Central memory CD4-positive, alpha-beta T cell (primary cell): ENCODE data around the gene NME3.

Source experiments
- DNase-seq: peaks from one replicate; pipeline ENCODE4 v3.0.0; 2022

The NME3 gene

DNA sequence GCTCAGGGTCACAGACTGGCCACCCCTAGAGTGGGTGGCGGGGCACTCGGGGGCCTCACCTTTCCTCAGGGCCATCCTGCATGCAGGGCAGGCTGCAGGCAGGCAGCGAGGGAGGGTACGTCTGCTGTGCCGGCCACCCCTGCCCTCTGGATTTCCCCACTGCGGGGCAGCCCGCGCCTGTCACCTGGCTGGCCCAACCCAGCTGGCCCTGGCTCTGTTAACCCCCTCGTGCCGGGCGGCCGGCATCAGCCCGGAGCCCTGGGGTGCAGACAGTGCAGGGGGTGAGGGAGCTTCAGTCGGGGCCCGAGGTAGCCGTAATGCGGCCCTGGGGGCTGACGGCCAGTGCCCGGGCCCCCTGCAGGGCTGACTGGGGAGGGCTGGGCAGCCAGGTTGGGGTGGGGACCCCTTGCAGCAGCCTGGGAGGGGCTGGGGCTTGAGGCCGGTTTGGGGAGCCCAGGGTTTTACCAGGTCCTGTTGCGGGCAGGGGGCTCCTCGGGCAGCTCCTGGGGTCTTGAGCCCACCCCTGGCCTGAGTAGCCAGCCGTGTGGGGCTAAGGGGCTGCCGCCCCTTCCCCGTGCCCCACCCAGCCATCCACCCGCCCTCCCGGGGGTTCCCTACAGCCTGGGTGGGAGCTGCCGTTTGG lies 22.4 kb upstream of the NME3 start, which contains the start of gene IGFALS:
TSS of gene IGFALS (minus strand) at position 128 of the 643 bp plus-strand sequence. CDS start at position 75, 53 bp downstream.
- DNase-seq: no peak

DNA sequence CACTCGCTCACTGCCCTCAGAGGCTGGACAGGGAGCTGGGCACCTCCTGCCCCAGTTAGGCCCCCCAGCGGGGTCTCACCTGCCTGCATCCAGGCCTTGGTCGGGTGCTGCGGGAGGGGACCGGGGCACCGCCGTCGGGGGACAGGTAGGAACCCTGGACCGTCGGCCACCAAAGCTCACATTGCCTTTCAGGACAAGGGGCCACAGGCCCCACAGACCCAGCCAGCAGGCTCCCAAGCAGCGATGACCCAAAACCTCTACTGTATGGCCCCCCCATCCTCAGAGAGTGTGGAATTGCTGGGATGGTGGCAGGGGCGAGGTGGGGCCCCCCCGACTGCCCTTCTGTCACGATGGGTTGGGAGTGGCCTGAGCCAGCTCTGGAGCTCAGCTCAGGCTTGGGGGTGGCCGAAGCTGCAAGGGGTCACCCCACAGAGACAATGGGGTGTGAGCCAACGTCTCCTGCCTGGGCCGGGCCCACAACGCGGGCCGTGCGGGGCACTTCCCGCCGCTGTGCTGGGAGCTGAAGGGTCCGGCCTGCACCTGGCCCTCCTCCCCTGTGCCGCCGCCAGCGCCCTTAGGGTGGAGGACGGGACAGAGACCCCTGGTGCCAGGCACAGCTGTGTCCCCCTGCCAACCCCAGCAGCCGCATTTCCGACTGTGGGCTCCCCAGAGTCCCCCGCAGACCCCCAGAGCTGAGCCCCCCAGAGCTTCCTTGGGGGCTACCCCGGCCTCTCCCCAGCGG lies 21.7 kb upstream of the NME3 start:
- DNase-seq: no peak

DNA sequence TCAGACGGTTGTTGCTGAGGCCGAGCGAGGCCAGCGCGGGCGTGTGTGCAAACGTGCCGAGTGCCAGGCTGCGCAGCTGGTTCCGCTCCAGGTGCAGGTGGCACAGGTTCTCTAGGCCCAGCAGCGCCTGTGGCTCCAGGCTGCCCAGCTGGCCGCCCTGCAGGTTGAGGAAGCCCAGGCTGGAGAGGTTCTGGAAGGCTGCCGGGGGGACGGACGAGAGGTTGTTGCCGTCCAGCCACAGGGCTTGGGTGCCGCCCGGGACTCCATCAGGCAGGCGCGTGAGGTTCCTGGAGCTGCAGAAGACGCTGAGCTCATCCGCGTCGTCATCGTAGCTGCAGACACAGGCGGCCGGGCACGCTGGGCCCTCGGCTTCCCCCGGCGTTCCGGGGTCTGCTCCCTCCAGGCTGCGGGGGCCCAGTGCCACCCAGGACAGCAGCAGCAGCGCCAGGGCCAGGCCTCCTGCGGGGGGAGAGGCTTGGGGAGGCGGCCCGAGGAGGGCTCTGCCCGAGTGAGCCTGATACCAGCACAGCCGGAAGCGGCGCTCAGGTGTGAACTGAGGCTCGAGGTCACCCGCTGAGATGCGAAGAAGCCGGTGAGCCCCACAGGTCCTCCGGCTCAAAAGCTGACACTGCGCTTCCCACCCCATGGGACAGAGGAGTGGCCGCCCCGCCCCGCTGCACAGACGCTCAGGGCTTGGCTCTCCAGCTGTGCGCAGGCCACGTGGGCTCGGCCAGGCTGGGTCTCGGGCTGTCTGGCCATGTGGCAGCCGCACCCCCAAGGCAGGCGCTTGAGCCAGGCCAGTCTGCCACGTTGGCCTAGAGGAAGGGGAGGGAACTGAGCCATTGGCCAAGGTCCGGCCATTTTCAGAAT lies 20.8 kb upstream of the NME3 start:
- no peak for DNase-seq

DNA sequence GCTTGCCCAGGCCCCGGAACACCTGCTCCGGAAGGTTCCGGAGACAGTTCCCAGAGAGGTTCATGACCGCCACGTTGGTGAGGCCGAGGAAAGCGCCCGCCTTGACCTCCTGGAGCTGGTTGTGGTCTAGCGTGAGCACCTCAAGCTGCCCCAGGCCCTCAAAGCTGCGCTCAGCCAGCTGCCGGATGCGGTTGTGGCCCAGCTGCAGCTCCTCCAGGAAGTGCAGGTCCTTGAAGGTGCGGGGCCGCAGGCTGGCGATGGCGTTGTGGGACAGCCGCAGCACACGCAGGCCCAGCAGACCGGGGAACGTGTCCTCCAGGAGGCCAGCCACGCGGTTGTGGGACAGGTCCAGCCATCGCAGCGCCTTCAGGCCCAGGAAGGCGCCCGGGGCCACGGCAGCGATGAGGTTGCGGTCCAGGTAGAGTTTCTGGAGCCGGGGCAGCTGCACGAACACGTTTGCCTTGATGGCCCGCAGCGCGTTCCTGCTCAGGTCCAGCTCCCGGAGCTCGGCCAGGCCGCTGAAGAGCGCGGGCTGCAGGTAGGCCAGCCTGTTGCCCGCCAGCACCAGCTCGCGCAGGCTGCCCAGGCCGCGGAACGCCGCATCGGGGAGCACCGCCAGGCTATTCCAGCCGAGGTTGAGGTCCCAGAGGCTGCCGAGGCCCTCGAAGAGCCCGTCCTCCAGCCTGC lies 20.1 kb upstream of the NME3 start:
- DNase-seq: no peak

DNA sequence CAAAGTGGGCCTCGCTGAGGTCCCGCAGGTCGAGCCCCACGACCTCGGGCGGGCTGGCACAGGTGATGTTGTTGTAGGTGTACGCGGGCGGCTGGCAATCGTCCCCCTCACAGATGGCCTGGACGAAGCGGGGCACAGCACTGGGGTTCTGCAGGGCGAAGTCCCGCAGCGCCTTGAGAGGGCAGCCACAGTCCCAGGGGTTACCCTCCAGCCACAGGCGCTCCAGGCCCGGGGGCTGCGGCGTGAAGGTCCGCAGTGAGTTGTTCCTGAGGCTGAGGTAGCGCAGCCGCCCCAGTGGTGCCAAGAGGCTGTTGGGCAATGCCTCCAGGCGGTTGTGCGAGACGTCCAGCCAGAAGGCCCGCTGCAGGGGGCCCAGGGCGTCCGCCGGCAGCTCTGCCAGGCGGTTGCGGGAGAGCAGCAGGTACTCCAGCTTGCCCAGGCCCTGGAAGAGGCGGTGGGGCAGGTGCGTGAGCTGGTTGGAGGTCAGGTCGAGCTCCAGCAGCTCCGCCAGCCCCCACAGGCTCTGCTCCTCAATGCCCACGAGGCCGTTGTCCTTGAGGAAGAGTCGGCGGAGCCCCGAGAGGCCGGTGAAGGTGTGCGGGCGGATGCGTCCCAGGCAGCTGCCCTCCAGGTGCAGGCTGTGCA lies 19.4 kb upstream of the NME3 start:
- DNase-seq: no peak

DNA sequence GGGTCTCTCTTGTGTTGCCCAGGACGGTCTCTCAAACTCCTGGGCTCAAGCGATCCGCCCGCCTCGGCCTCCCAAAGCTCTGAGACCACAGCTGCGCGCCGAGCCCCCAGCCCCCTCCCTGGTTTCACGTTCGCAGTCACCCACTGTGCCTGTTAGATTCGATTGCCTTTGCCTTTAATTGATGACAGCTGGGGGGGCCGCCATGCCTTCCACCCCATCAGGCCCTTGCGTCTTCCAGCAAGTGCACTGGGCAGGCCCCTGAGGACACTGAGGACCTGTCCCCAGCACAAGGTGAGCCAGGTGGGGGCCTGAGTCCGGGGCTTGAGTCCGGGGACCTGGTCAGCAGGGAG lies 18.9 kb upstream of the NME3 start:
- no peak for DNase-seq

DNA sequence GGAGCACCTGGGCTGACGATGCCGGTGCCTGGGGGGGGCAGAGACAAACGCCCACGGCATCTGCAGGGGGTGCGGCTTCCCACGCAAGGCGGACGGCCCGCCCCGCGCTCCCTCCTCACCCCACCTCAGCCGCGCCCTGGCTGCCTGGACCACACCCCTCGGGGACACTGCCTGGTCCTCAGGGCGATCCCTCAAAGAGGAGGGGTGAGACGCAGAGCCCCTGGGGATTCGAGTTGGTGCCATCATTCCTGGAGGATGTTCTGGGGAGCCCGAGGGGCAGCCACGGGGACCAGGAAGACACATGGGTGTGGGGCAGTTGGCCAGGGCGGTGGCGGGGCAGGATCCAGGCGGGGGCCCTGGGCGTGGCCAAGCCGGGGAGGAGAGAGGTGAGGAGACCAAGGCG lies 18.3 kb upstream of the NME3 start:
- no peak for DNase-seq

DNA sequence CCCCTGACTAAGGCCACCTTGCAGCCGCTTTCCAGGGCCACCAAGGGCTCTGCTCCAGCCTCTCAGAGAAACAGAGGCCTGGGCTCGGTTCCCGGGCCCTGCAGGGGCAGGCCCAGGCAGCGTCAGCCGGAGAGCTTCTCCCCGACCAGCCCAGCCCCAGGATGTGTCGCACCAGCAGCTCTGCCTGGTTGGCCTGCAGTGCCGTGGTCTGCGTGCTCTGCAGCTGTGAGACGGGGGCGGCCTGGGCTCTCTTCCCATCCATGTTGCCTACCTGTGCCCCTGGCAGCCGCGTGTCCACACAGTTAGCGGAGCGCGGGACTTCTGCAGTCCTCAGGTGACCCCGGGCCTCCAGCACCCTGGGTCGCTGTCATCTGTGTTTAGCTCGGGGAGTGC lies 17.4 kb upstream of the NME3 start:
- no peak for DNase-seq

DNA sequence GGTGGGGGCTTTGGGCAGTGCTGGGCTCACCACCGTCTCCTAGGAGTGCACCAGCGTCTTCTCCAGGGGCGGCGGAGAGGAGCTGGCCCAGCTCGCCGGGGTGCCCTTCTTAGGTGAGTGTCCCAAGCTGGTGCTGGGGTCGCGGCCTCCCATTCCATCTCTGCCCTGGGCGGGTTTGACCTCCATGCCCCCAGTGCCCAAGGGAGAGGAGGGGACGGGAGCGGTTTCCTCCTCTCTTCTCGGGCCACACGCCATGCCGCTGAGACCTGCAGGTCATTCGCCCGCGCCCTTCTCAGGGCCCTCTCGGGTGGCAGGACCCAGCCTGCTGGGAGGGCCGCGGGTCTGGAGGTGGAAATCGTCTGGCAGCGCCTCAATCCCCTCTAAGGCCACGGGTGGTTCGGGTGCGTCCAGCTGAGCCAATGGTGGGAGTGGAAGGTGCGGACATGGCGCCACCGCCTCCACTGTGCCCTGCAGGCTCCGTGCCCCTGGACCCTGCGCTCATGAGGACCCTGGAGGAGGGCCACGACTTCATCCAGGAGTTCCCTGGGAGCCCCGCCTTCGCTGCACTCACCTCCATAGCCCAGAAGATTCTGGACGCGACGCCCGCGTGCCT lies 16.9 kb upstream of the NME3 start:
- DNase-seq: no peak

DNA sequence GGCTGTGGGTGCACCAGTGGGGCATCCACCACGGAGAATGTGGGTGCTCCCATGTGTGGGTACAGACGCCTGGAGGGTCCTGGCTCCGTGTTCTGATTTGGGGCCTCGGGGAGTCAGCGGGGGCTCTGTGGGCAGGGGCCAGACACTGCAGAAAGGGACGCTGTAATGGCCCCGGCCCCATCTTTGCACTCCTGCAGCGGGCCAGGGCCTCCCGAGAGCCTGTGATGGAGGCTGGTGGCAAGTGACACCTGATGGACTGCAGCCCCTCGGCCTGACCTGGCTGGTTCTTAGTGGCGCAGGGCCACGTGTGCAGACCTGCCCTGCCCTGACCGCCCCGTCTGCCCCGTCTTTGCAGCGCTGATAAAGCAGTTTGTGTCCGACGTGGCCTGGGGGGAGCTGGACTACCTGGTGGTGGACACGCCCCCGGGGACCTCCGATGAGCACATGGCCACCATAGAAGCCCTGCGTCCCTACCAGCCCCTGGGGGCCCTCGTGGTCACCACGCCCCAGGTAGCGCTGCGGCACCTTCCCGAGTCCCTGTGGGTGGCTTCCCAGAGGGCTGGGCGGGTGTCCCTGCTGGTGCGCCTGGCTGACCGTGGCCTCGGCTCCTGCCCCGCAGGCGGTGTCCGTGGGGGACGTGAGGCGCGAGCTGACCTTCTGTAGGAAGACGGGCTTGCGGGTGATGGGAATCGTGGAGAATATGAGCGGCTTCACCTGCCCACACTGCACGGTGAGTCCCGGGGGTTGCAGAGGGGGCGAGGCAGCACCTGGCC lies 16.2 kb upstream of the NME3 start:
- no peak for DNase-seq

DNA sequence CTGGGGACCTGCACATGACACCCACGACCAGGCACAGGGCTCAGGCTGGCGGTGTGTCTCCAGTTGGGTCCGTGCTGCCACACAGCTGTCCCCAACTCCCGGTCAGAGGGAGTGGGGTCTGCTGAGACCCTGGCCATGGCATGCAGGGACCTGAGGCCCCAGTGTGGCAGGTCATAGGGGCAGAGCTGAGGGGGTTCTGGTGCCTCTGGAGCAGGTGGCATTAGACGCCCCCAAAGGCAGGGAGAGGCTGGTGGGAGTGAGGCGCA lies 15.6 kb upstream of the NME3 start:
- no peak for DNase-seq

DNA sequence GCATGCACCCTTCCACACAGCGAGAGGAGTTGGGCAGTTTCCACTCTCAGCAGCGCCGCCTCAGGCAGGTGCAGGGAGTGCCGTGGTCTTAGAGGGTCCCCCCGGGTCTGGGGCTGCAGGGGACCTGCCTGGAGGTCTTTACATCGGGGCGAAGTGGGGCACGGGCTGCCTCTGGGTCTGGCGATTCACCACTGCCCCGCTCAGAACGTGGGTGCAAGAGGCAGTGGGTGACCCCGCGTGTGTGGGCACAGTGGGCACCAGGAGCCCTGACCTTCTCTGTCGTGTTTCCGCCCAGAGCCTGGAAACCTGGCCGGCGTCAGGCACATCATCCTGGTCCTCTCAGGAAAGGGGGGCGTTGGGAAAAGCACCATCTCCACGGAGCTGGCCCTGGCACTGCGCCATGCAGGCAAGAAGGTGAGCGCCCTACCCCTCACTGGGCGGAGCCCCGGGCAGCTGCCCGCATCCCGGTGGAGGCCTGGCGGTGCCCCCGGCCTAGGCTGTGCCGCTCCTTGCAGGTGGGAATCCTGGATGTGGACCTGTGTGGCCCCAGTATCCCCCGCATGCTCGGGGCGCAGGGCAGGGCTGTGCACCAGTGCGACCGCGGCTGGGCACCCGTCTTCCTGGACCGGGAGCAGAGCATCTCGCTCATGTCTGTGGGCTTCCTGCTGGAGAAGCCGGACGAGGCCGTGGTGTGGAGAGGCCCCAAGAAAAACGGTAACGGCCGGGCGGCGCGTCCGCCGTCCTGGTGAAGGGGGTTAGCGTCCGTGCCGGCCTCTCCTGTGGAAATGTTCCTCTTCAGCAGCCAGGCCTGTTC lies 15.1 kb upstream of the NME3 start:
- DNase-seq: no peak

DNA sequence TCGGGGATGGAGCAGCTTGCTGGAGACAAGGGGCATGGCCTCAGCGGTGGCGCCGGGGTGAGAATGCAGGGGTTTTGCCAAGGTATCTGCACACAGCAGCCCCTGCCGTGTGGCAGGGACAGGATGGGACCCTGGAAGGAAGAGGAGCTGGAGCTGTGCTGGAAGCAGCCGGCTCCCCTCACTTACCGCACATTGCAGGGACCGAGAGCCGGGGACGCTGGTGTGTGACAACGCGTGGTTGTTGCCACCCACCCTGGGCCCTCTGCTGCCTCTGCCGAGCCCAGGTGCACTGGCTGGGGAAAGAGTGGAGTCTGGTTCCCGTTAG lies 14.5 kb upstream of the NME3 start:
- DNase-seq: no peak

DNA sequence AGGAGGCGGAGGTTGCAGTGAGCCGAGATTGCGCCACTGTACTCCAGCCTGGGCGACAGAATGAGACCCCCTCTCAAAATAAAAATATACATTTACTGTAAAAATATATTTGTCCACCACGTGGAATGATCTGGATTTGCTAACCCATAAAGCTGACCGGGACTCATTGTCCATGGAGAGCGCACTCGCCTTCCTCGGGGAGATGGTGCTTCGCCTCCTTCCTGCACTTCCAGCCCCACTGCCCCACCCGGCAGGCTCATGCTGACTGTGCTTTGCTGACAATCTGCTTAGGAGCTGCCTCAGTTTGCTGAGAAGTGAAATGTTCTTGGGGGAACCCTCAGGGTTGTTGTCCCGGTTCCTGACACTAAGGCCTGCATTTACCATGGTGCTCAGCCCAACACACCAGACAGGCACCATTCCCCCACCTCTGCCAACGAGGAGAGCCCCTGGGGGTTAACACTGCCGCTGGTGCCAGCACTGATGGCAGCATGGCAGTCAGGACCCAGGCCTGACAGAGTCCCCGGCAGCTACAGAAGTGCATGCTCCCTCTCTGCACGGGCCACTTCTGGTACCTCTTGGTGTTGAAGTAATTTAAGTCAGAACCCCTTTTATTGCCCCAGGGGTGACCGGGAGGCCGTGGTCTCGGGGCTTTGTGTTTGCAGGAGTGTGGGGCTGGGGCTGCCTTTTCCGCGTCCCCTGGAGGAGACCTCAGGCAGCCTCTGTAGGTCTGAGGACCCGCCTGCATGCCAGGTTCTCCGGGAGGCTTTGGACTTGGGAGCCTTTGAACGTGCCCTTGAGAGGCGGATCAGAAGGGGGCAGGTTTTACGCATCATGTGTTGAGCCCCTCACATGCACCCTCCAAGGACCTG lies 13.9 kb upstream of the NME3 start:
- no peak for DNase-seq

DNA sequence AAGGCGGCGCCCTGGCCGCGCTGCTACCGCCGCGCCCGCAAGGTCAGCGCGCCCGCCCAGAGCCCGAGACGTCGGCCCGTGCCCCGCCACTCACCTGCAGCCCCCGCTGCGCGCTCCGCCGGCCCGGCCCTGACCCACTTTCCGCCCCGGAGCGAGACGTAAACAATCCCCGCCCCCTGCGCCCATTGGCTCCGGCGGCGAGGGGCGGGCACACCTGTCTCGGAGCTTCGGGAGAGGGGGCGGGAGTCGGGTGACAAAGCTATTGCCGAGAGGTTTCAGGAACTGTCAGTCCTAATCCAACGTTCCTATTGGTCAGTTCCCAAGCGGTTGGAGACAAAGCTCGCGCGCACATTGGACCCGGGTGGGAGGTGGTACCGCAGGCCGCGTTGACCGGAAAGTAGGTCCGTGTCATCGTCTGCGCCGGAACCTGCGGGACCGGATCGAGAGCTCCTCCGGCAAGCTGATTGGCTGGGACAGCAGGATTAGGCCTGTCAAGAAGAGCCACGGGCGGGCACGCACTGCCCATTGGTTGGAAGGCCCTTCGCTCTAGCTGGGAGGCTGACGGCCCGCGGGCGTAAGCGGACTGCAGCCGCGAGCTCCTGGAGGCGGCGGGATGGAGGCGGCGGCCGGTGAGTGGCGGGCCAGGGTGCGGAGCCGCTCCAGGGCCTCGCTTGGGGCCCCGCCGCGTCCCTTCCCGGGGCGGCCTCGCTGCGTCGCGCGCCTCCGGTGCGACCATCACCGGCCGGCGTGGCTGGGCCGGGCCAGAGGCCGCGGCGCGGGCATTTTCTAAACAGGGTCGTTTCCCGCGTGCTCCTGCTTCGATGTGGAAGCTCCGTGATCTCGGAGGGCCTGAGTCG lies 11.3 kb upstream of the NME3 start, which contains the start of the genes NUBP2 and SPSB3:
TSS of gene NUBP2 (plus strand) at position 553 of the 857 bp plus-strand sequence. CDS start at position 614, 61 bp downstream.
TSS of gene SPSB3 (minus strand) at position 164 of the 857 bp plus-strand sequence. CDS start 1,088 bp downstream, outside the sequence.
- DNase-seq: peak; percentile 99

DNA sequence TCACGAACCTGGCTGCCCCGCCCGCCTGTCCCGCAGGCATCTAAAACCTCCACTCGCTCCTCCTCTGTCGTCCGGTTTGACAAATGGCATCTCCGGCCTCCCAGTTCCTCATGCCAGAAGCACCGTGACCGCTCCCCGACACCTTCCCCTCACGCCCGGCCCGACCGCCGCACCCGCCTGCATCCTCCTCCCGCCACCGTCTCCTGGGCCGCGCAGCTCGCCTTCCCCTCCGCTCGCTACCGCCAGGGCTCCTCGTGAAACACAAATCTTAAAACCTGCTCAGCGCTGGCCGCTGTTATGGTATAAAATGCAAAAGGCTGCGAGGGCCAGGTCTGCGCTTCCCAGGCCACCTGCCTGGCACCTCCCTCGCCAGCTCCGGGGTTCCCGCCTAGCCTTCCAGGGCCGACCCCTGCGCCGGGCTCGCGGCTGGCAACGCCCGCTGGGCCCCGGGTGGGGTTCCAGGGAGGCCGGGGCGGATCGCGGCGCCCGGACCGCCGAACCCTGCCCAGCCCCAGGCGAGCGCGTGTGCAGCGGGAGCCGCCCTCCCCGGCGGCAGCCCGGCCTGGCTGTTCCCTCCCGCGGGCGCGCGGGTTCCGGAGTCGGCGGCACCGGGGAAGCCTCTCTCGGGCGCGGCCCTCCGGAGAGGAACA lies 10.5 kb upstream of the NME3 start:
- peak; percentile 32 for DNase-seq

DNA sequence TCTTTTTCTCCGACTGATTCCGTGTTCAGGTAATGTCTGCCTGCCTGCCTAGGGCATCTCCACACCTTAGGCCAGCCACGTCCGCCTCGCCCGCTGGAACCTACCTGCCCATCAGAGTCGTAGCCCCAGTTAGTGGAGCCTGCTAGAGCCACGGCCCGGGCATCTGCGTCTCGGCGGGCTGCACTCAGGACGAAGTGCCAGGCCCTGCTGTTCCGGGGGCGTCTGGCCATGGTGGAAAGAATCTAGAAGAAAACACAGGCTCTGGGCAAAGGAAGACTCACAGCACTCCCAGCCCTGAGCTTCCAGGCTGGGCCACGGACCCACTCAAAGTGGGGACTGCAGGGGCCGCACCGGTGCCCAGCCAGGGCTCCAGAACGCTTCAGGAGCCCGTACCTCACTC lies 9.9 kb upstream of the NME3 start:
- no peak for DNase-seq

DNA sequence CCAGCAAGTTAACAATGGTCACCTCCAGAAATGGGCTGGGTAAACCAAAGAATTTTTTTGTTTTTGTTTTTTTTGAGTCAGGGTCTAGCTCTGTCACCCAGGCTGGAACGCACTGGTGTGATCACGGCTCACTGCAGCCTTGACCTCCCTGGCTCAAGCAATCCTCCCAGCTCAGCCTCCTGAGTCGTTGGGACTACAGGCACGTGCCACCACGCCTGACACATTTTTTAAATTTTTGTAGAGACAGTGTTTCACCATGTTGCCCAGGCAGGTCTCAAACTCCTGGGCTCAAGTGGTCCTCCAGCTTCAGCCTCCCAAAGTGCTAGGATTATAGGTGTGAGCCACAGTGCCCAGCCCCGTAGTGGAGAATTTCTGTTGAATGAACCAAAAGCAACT lies 9.3 kb upstream of the NME3 start:
- DNase-seq: no peak
